ENCODE results near the gene DOCK7. TPM values are rescaled to one million over a fixed set of nuclear protein-coding genes. Genes with fewer than 3 reads are reported as not detected.
A peak's percentile ranks its signal among the peaks of the same experiment; 100 is the strongest.

The DOCK7 gene
- polyA plus RNA-seq, 3 donors, result 2.9 to 3.7 (median 3.5) TPM

DNA sequence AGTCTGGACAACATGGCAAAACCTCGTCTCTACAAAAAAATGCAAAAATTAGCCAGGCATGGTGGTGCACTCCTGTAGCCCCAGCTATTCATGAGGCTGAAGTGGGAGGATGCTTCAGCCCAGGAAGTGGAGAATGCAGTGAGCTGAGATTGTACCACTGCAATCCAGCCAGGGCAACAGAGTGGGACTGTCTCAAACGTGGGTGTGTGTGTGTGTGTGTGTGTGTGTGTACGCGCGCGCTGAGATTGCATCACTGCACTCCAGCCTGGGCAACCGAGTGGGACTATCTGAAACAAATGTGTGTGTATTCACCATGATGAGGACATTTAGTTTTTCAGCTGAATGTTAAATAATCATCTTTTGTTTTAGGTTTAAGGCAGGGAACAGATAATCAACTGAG, 230.2 kb downstream of the DOCK7 start:
- Mint-ChIP-seq H3K4me3 (no peak overlapping the region), H3K9me3 (no peaks in the 10 kb centered on the region), H3K4me1 (no peaks in the 10 kb centered on the region), H3K27ac (peak overlapping the region in 2 of 7 donors; percentile 19 to 21), H3K36me3 (peaks cover 14 to 24% of the 10 kb centered on the region in 2 donors), H3K27me3 (ENCODE audit: low read depth in 3 of 3) (peaks cover 0 to 1% (median 0%) of the 10 kb centered on the region in 3 donors)
- H3K27ac ChIP-seq (ENCODE audit: low read depth in 1 of 2, low read length in 2 of 2), result no peak overlapping the region
- TF ChIP-seq CTCF (IDR thresholded peaks at IDR 0.05), result no peak
- H3K27me3 ChIP-seq (ENCODE audit: control insufficient read depth in 2 of 2, insufficient read depth in 2 of 2, low read length in 2 of 2), result no peaks in the 10 kb centered on the region
- H3K36me3 ChIP-seq (replicated peaks in 1 of 2; ENCODE audit: control insufficient read depth in 1 of 2, insufficient read depth in 2 of 2, low read length in 2 of 2), result peaks cover 21 to 38% of the 10 kb centered on the region in 2 donors
- H2AFZ ChIP-seq (ENCODE audit: insufficient read depth, low read depth, low read length, poor library complexity, severe bottlenecking), result no peak overlapping the region
- no peak for DNase-seq
- intact Hi-C loops (cut with micrococcal nuclease), result no loop called here
- H3K4me3 ChIP-seq (replicated peaks in 1 of 3; ENCODE audit: low read depth in 2 of 3, low read length in 3 of 3), result no peak overlapping the region
- no peaks in the 10 kb centered on the region for H3K79me2 ChIP-seq (ENCODE audit: insufficient read depth, low read length)
- H4K20me1 ChIP-seq (ENCODE audit: insufficient read depth, low read length), result no peaks in the 10 kb centered on the region
- no peak overlapping the region for H3K9ac ChIP-seq (ENCODE audit: insufficient read depth, low read length, poor library complexity, severe bottlenecking)
- no peaks in the 10 kb centered on the region for H3K4me1 ChIP-seq (ENCODE audit: control insufficient read depth in 1 of 2, insufficient read depth in 2 of 2, low read length in 2 of 2)
- no peak overlapping the region for H3K4me2 ChIP-seq (replicated peaks; ENCODE audit: extremely low read depth, low read length, poor library complexity, severe bottlenecking)
- 35% methylated on average over 3 of the region's 7 CpGs for WGBS (ENCODE audit: insufficient coverage)
- no peaks in the 10 kb centered on the region for H3K9me3 ChIP-seq (replicated peaks in 1 of 2; ENCODE audit: control insufficient read depth in 1 of 2, insufficient read depth in 1 of 2, low read length in 2 of 2)

- Histone ChIP-seq H3K27ac (ENCODE audit: low read depth in 1 of 2, low read length in 2 of 2) (no peak overlapping the region), H3K27me3 (ENCODE audit: control insufficient read depth in 2 of 2, insufficient read depth in 2 of 2, low read length in 2 of 2) (no peaks in the 10 kb centered on the region), H2AFZ (ENCODE audit: insufficient read depth, low read depth, low read length, poor library complexity, severe bottlenecking) (no peak overlapping the region), H3K36me3 (replicated peaks in 1 of 2; ENCODE audit: control insufficient read depth in 1 of 2, insufficient read depth in 2 of 2, low read length in 2 of 2) (peaks cover 64 to 86% of the 10 kb centered on the region in 2 donors), H3K9me3 (replicated peaks in 1 of 2; ENCODE audit: control insufficient read depth in 1 of 2, insufficient read depth in 1 of 2, low read length in 2 of 2) (no peaks in the 10 kb centered on the region), H3K4me2 (replicated peaks; ENCODE audit: extremely low read depth, low read length, poor library complexity, severe bottlenecking) (no peak overlapping the region), H3K4me1 (ENCODE audit: control insufficient read depth in 1 of 2, insufficient read depth in 2 of 2, low read length in 2 of 2) (no peaks in the 10 kb centered on the region), H3K79me2 (ENCODE audit: insufficient read depth, low read length) (peaks cover 9% of the 10 kb centered on the region), H3K9ac (ENCODE audit: insufficient read depth, low read length, poor library complexity, severe bottlenecking) (no peak overlapping the region), H4K20me1 (ENCODE audit: insufficient read depth, low read length) (no peaks in the 10 kb centered on the region), H3K4me3 (replicated peaks in 1 of 3; ENCODE audit: low read depth in 2 of 3, low read length in 3 of 3) (no peak overlapping the region)
- Mint-ChIP-seq H3K9me3 (peaks cover 0 to 4% (median 0%) of the 10 kb centered on the region in 7 donors), H3K36me3 (peaks cover 45 to 66% of the 10 kb centered on the region in 2 donors), H3K4me1 (no peaks in the 10 kb centered on the region), H3K27me3 (ENCODE audit: low read depth in 3 of 3) (no peaks in the 10 kb centered on the region), H3K27ac (peak overlapping the region in 2 of 7 donors; percentile 4 to 58), H3K4me3 (no peak overlapping the region)
- WGBS (ENCODE audit: insufficient coverage), result no CpG with 5 or more reads among the region's 1 CpG
- no peak for TF ChIP-seq CTCF (IDR thresholded peaks at IDR 0.05)
- DNase-seq, result no peak
- intact Hi-C loops (cut with micrococcal nuclease), result no loop called here
Measured at GRCh38 chr1:62452951-62453350, 235.2 kb downstream of the DOCK7 start.

Data from CD14-positive monocyte (primary cell).